ENCODE measurements around the gene ADAM23.

- TF ChIP-seq CTCF (IDR thresholded peaks at IDR 0.05), result no peak
- TF ChIP-seq EP300 (IDR thresholded peaks at IDR 0.05), result no peak
Observed at GRCh38 chr2:206420721-206421120, 22.6 kb upstream of the ADAM23 start.
